Neural cell (in vitro differentiated cells): ENCODE results near the gene ANXA10. TPM values are rescaled to one million over a fixed set of nuclear protein-coding genes. Genes with fewer than 3 reads are reported as not detected.

Source experiments
- H2AFZ ChIP-seq: fragments of 200-600, 300-800 bp; sonication (generic), shearing (Covaris generic); 2 replicates; pipeline ENCODE4 v1.6.0; 2014; ENCODE audit warnings: low read depth, mild to moderate bottlenecking, antibody characterized with exemption, low read length, moderate library complexity
- H3F3A ChIP-seq: fragments of 200-600 bp; shearing (Covaris generic); 2 replicates; pipeline ENCODE4 v1.6.1; 2016; ENCODE audit warnings: mild to moderate bottlenecking, moderate library complexity, mixed read lengths, antibody characterized with exemption, low read length; ENCODE audit not compliant: insufficient read depth, poor library complexity, severe bottlenecking
- H3K27ac ChIP-seq: fragments of 200-600, 300-800 bp; sonication (generic), shearing (Covaris generic); 2 replicates; pipeline ENCODE4 v1.5.1; 2014; ENCODE audit warnings: mild to moderate bottlenecking, low read length, moderate library complexity
- H3K27me3 ChIP-seq: fragments of 300-800, 200-600 bp; sonication (generic), shearing (Covaris generic); 2 replicates; pipeline ENCODE4 v1.6.0; 2014; ENCODE audit warnings: mild to moderate bottlenecking, low read depth, low read length, moderate library complexity; ENCODE audit not compliant: insufficient read depth
- H3K36me3 ChIP-seq: fragments of 300-800, 200-600 bp; sonication (generic), shearing (Covaris generic); 2 replicates; pipeline ENCODE4 v1.5.1; 2014; ENCODE audit warnings: mild to moderate bottlenecking, antibody characterized with exemption, low read length, moderate library complexity; ENCODE audit not compliant: insufficient read depth
- H3K4me2 ChIP-seq: fragments of 300-800, 200-600 bp; sonication (generic), shearing (Covaris generic); 2 replicates; pipeline ENCODE4 v1.6.0; 2014; ENCODE audit warnings: mild to moderate bottlenecking, low read length
- H3K4me3 ChIP-seq: fragments of 300-800, 200-600 bp; sonication (generic), shearing (Covaris generic); 2 replicates; pipeline ENCODE4 v1.5.1; 2014; ENCODE audit warnings: mild to moderate bottlenecking, low read length, moderate library complexity
- H3K79me2 ChIP-seq: fragments of 200-600 bp; shearing (Covaris generic); replicated peaks from 2 replicates; pipeline ENCODE4 v1.6.0; 2014; ENCODE audit warnings: mild to moderate bottlenecking, low read length, moderate library complexity; ENCODE audit not compliant: insufficient read depth
- H3K9ac ChIP-seq: fragments of 300-800, 200-600 bp; sonication (generic), shearing (Covaris generic); 2 replicates; pipeline ENCODE4 v1.6.1; 2016; ENCODE audit warnings: mild to moderate bottlenecking, low read length, mixed read lengths
- H3K9me2 ChIP-seq: fragments of 200-600 bp; shearing (Covaris generic); 2 replicates; pipeline ENCODE4 v1.6.1; 2016; ENCODE audit warnings: mild to moderate bottlenecking, low read length, mixed read lengths; ENCODE audit not compliant: insufficient read depth
- H3K9me3 ChIP-seq: fragments of 200-600, 300-800 bp; sonication (generic), shearing (Covaris generic); 2 replicates; pipeline ENCODE4 v1.6.1; 2016; ENCODE audit warnings: mild to moderate bottlenecking, mixed run types, low read length, moderate library complexity, mixed read lengths
- H4K20me1 ChIP-seq: fragments of 200-600 bp; shearing (Covaris generic); 2 replicates; pipeline ENCODE4 v1.6.1; 2016; ENCODE audit warnings: mild to moderate bottlenecking, mixed run types; ENCODE audit not compliant: insufficient read depth
- CTCF ChIP-seq: fragments of 450-650 bp; IDR thresholded peaks from 2 replicates; pipeline ENCODE4 v1.5.1; 2014; ENCODE audit warnings: antibody characterized with exemption, mild to moderate bottlenecking, moderate library complexity; ENCODE audit not compliant: poor library complexity, severe bottlenecking
- EP300 ChIP-seq: fragments of 450-650 bp; conservative IDR thresholded peaks from 2 replicates; pipeline ENCODE4 v1.6.1; 2014; ENCODE audit warnings: antibody characterized with exemption, mild to moderate bottlenecking, moderate library complexity; ENCODE audit not compliant: poor library complexity, severe bottlenecking
- EZH2 ChIP-seq: fragments of 200-600, 300-800 bp; shearing (Covaris generic), sonication (generic); IDR thresholded peaks from 2 replicates; pipeline ENCODE4 v1.6.1; 2014; ENCODE audit warnings: antibody characterized with exemption, low read length, borderline replicate concordance, mild to moderate bottlenecking; ENCODE audit not compliant: insufficient read depth, poor library complexity, severe bottlenecking
- MXI1 ChIP-seq: fragments of 450-650 bp; conservative IDR thresholded peaks from 2 replicates; pipeline ENCODE4 v1.6.1; 2014; ENCODE audit warnings: antibody characterized with exemption, mild to moderate bottlenecking; ENCODE audit not compliant: poor library complexity, severe bottlenecking
- POLR2AphosphoS5 ChIP-seq: IDR thresholded peaks from 2 replicates; pipeline ENCODE4 v1.6.1; 2012
- RAD21 ChIP-seq: fragments of 450-650 bp; conservative IDR thresholded peaks from 2 replicates; pipeline ENCODE4 v1.6.1; 2014; ENCODE audit warnings: antibody characterized with exemption, mild to moderate bottlenecking, moderate library complexity
- REST ChIP-seq: IDR thresholded peaks from 2 replicates; pipeline ENCODE4 v1.6.1; 2012; ENCODE audit warnings: borderline replicate concordance
- SMC3 ChIP-seq: fragments of 450-650 bp; conservative IDR thresholded peaks from 2 replicates; pipeline ENCODE4 v1.6.1; 2014; ENCODE audit warnings: antibody characterized with exemption, mild to moderate bottlenecking, moderate library complexity; ENCODE audit not compliant: poor library complexity
- TAF1 ChIP-seq: IDR thresholded peaks from 2 replicates; pipeline ENCODE4 v1.6.1; 2012; ENCODE audit warnings: low read depth
- polyA plus RNA-seq: library from polyadenylated mRNA; depleted of rRNA; stranded (reverse); fragments of >200 nt; gene quantifications from 2 replicates; pipeline ENCODE4 v1.2.3, GENCODE V29; 2014

Gene ANXA10
- polyA plus RNA-seq, 1 donor from 2014 or later: not detected

GRCh38 chr4:168138143-168138542 is 45.8 kb downstream of the ANXA10 start:
- Histone ChIP-seq H3K4me2 (no peak overlapping the region), H3K9me2 (no peaks in the 10 kb centered on the region), H4K20me1 (no peaks in the 10 kb centered on the region), H2AFZ (no peak overlapping the region), H3K9ac (no peak overlapping the region), H3F3A (no peaks in the 10 kb centered on the region), H3K9me3 (no peaks in the 10 kb centered on the region), H3K79me2 (no peaks in the 10 kb centered on the region), H3K4me3 (no peak overlapping the region), H3K27me3 (no peaks in the 10 kb centered on the region), H3K36me3 (no peaks in the 10 kb centered on the region), H3K27ac (no peak overlapping the region)
- TF ChIP-seq TAF1: no peak
- no peak for TF ChIP-seq SMC3
- no peak for TF ChIP-seq REST
- TF ChIP-seq EP300: no peak
- TF ChIP-seq POLR2AphosphoS5: no peak
- no peak for TF ChIP-seq EZH2
- TF ChIP-seq MXI1: no peak

GRCh38 chr4:168139336-168139735 is 47.0 kb downstream of the ANXA10 start:
- no peaks in the 10 kb centered on the region for H3K9me2 ChIP-seq
- H3K36me3 ChIP-seq: no peaks in the 10 kb centered on the region
- H3K9me3 ChIP-seq: no peaks in the 10 kb centered on the region
- H3K27ac ChIP-seq: no peak overlapping the region
- H2AFZ ChIP-seq: no peak overlapping the region
- H3K9ac ChIP-seq: no peak overlapping the region
- no peak for TF ChIP-seq REST
- TF ChIP-seq EZH2: no peak
- no peak for TF ChIP-seq POLR2AphosphoS5
- no peak for TF ChIP-seq EP300
- no peak for TF ChIP-seq SMC3
- no peak for TF ChIP-seq CTCF
- TF ChIP-seq TAF1: no peak
- TF ChIP-seq RAD21: no peak
- no peak for TF ChIP-seq MXI1
- no peaks in the 10 kb centered on the region for H4K20me1 ChIP-seq
- no peaks in the 10 kb centered on the region for H3K27me3 ChIP-seq
- H3K79me2 ChIP-seq: no peaks in the 10 kb centered on the region
- H3F3A ChIP-seq: no peaks in the 10 kb centered on the region
- H3K4me3 ChIP-seq: no peak overlapping the region
- H3K4me2 ChIP-seq: no peak overlapping the region
